Stimulated activated naive CD8-positive, alpha-beta T cell treated with anti-CD3 and anti-CD28 coated beads, Interleukin-15, Interleukin-2, amounts not matched to agents 100 ng/mL and 50 ng/mL, for 24 hours (primary cell): ENCODE measurements around the gene PRRG2.
A peak's percentile ranks its signal among the peaks of the same experiment; 100 is the strongest.
"Not testable (repeated sequence)": the region's sequence is repeated elsewhere in the genome, so short reads cannot be mapped to it uniquely, and the experiment has no call there.

Experiments used
- H3K27ac Mint-ChIP-seq: one replicate; pipeline ENCODE4 v1.8.0; 2021; ENCODE audit warnings: mild to moderate bottlenecking, mixed read lengths
- H3K27me3 Mint-ChIP-seq: one replicate; pipeline ENCODE4 v1.8.0; 2021; ENCODE audit warnings: mixed read lengths
- H3K36me3 Mint-ChIP-seq: one replicate; pipeline ENCODE4 v1.8.0; 2021; ENCODE audit warnings: low read depth, mixed read lengths
- H3K4me1 Mint-ChIP-seq: one replicate; pipeline ENCODE4 v1.8.0; 2021; ENCODE audit warnings: low read depth, mixed read lengths
- H3K4me3 Mint-ChIP-seq: one replicate; pipeline ENCODE4 v1.8.0; 2021; ENCODE audit warnings: mild to moderate bottlenecking, mixed read lengths
- H3K9me3 Mint-ChIP-seq: one replicate; pipeline ENCODE4 v1.8.0; 2021; ENCODE audit warnings: mixed read lengths

PRRG2 gene

GRCh38 chr19:49631014-49631588 lies 50.0 kb downstream of the PRRG2 start:
- H3K9me3 Mint-ChIP-seq, result no peaks in the 10 kb centered on the region
- peak overlapping the region; percentile 0 for H3K27ac Mint-ChIP-seq
- no peak overlapping the region for H3K4me3 Mint-ChIP-seq
- H3K27me3 Mint-ChIP-seq, result no peaks in the 10 kb centered on the region
- H3K4me1 Mint-ChIP-seq, result no peaks in the 10 kb centered on the region
- H3K36me3 Mint-ChIP-seq, result peaks cover 6% of the 10 kb centered on the region

GRCh38 chr19:49631610-49632192 lies 50.6 kb downstream of the PRRG2 start:
- Mint-ChIP-seq H3K27ac (no peak overlapping the region), H3K4me3 (no peak overlapping the region), H3K36me3 (peaks cover 6% of the 10 kb centered on the region), H3K4me1 (no peaks in the 10 kb centered on the region), H3K9me3 (no peaks in the 10 kb centered on the region), H3K27me3 (no peaks in the 10 kb centered on the region)

GRCh38 chr19:49632576-49632975 lies 51.5 kb downstream of the PRRG2 start:
- Mint-ChIP-seq H3K27ac (no peak overlapping the region), H3K4me3 (no peak overlapping the region), H3K9me3 (no peaks in the 10 kb centered on the region), H3K4me1 (peaks cover under 1% of the 10 kb centered on the region), H3K27me3 (no peaks in the 10 kb centered on the region), H3K36me3 (peaks cover 5% of the 10 kb centered on the region)

GRCh38 chr19:49633273-49633672 lies 52.2 kb downstream of the PRRG2 start:
- H3K4me3 Mint-ChIP-seq, H3K4me1 Mint-ChIP-seq, H3K9me3 Mint-ChIP-seq, H3K27me3 Mint-ChIP-seq, H3K36me3 Mint-ChIP-seq, H3K27ac Mint-ChIP-seq: not testable (repeated sequence)

- H3K36me3 Mint-ChIP-seq, result no peaks in the 10 kb centered on the region
- H3K9me3 Mint-ChIP-seq, result no peaks in the 10 kb centered on the region
- H3K27me3 Mint-ChIP-seq, result no peaks in the 10 kb centered on the region
- H3K4me3 Mint-ChIP-seq, result no peak overlapping the region
- H3K4me1 Mint-ChIP-seq, result peaks cover 19% of the 10 kb centered on the region
- H3K27ac Mint-ChIP-seq, result no peak overlapping the region
Observed at GRCh38 chr19:49635530-49636232, 54.6 kb downstream of the PRRG2 start.

- Mint-ChIP-seq H3K4me3 (no peak overlapping the region), H3K27me3 (no peaks in the 10 kb centered on the region), H3K27ac (no peak overlapping the region), H3K9me3 (no peaks in the 10 kb centered on the region), H3K36me3 (no peaks in the 10 kb centered on the region), H3K4me1 (peaks cover 24% of the 10 kb centered on the region)
Observed at GRCh38 chr19:49636233-49636932, 55.3 kb downstream of the PRRG2 start.

GRCh38 chr19:49637821-49638738 lies 57.0 kb downstream of the PRRG2 start:
- no peaks in the 10 kb centered on the region for H3K27me3 Mint-ChIP-seq
- H3K36me3 Mint-ChIP-seq, result no peaks in the 10 kb centered on the region
- H3K9me3 Mint-ChIP-seq, result no peaks in the 10 kb centered on the region
- no peak overlapping the region for H3K4me3 Mint-ChIP-seq
- peaks cover 35% of the 10 kb centered on the region for H3K4me1 Mint-ChIP-seq
- H3K27ac Mint-ChIP-seq, result no peak overlapping the region

- Mint-ChIP-seq H3K36me3 (no peaks in the 10 kb centered on the region), H3K27me3 (no peaks in the 10 kb centered on the region), H3K27ac (no peak overlapping the region), H3K4me3 (peak overlapping the region; percentile 98), H3K9me3 (no peaks in the 10 kb centered on the region), H3K4me1 (peaks cover 50% of the 10 kb centered on the region)
Observed at GRCh38 chr19:49639401-49640112, 58.4 kb downstream of the PRRG2 start.

- no peaks in the 10 kb centered on the region for H3K36me3 Mint-ChIP-seq
- no peaks in the 10 kb centered on the region for H3K27me3 Mint-ChIP-seq
- H3K4me1 Mint-ChIP-seq, result peaks cover 52% of the 10 kb centered on the region
- no peaks in the 10 kb centered on the region for H3K9me3 Mint-ChIP-seq
- H3K27ac Mint-ChIP-seq, result peak within 1 kb of the TSS; percentile 99
- peak within 1 kb of the TSS; percentile 98 for H3K4me3 Mint-ChIP-seq
Observed at GRCh38 chr19:49640113-49640898, 59.2 kb downstream of the PRRG2 start, which contains the start of gene RRAS. TSS of gene RRAS (minus strand) at chr19:49640143. CDS start at chr19:49640098, 45 bp downstream.
